ENCODE results near the gene LIPC. TPM values are rescaled to one million over a fixed set of nuclear protein-coding genes. Genes with fewer than 3 reads are reported as not detected.

Gene LIPC
- total RNA-seq, 5 donors from 2014 or later (not counting 1 experiment from before 2014, with no cell fraction given): 0.89 to 2.1 (median 1.5) TPM

DNA sequence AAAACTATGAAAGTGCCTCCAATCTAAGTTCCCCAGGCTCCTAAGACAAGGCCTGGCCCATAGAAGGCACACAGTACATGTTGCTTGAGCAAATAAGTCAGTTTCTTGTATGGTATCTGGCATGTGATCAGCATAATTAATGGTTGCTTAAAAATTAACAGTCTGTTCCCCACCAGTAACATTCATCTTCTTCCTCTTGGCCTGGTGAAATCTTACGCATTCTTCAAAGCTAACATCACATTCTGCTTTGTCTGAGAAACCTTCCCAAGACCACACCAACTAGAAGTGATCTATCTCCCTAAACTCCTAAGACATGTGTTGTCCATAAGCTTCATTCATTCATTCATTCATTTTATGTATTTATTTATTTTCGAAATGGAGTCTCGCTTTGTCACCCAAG is 48.1 kb downstream of the LIPC start:
- Mint-ChIP-seq H3K27me3 (no peaks in the 10 kb centered on the region), H3K27ac (no peak overlapping the region), H3K4me3 (no peak overlapping the region), H3K9me3 (no peaks in the 10 kb centered on the region), H3K4me1 (peaks cover 50 to 64% (median 52%) of the 10 kb centered on the region in 3 donors), H3K36me3 (no peaks in the 10 kb centered on the region)
- DNase-seq (no peak), ATAC-seq (replicated peaks in 1 of 4) (no peak)
- WGBS (ENCODE audit: insufficient coverage): 100% methylated on average over 2 of the region's 3 CpGs
- no peaks in the 10 kb centered on the region for H3K9me3 ChIP-seq
- no peak overlapping the region for H3K4me3 ChIP-seq (ENCODE audit: control insufficient read depth in 1 of 2, extremely low read depth in 1 of 2, low read length in 1 of 2)
- H3K27me3 ChIP-seq (replicated peaks in 1 of 2; ENCODE audit: control insufficient read depth in 2 of 2, extremely low read depth in 1 of 2, insufficient read depth in 2 of 2, low read length in 1 of 2): no peaks in the 10 kb centered on the region
- H3K36me3 ChIP-seq (ENCODE audit: control insufficient read depth in 2 of 2, extremely low read depth in 1 of 2, insufficient read depth in 1 of 2, low read length in 1 of 2): no peaks in the 10 kb centered on the region
- CTCF ChIA-PET: no interaction called here
- H3K4me1 ChIP-seq (ENCODE audit: control insufficient read depth in 1 of 2, extremely low read depth in 1 of 2, insufficient read depth in 2 of 2, low read length in 2 of 2): peaks cover 32 to 39% of the 10 kb centered on the region in 2 experiments
- no peak overlapping the region for H3K27ac ChIP-seq (ENCODE audit: low read length)
- POLR2A ChIA-PET: interaction anchor here in 1 of 2 donors (0.5 kb wide), 1 partner anchor 52 kb away, joined by 8 read pairs; no protein-coding TSS in a partner anchor

DNA sequence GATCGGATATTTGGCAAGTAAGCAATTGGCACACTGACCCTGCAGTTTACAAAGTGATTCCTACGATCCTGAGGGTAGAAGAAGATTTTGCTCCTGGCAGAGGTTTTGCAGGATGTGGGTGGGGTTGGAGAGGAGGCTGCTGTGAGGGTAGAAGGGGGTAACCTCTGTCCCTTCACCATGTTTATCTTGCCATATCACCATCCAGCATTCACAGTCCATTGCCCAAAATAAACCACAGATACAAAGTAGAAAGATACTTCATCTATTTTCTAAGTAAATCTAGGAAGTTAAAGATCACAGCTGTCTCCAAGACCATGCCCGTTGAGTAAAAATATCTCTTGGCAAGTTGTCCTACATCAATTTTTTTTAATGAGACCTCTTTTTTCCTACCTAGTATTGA is 51.6 kb downstream of the LIPC start:
- no peak overlapping the region for H3K27ac ChIP-seq (ENCODE audit: low read length)
- CTCF ChIA-PET: no interaction called here
- DNase-seq: no peak
- no peaks in the 10 kb centered on the region for H3K36me3 Mint-ChIP-seq
- POLR2A ChIA-PET: no interaction called here
- peak overlapping the region in 1 of 3 donors; percentile 21 for H3K4me3 Mint-ChIP-seq
- H3K27me3 Mint-ChIP-seq: no peaks in the 10 kb centered on the region
- H3K36me3 ChIP-seq (ENCODE audit: control insufficient read depth in 2 of 2, extremely low read depth in 1 of 2, insufficient read depth in 1 of 2, low read length in 1 of 2): no peaks in the 10 kb centered on the region
- H3K4me1 ChIP-seq (ENCODE audit: control insufficient read depth in 1 of 2, extremely low read depth in 1 of 2, insufficient read depth in 2 of 2, low read length in 2 of 2): peaks cover 36 to 39% of the 10 kb centered on the region in 2 experiments
- peak overlapping the region in 1 of 2 donors; percentile 41 for H3K27ac Mint-ChIP-seq
- H3K9me3 ChIP-seq: no peaks in the 10 kb centered on the region
- ATAC-seq (replicated peaks in 1 of 4): no peak
- no peaks in the 10 kb centered on the region for H3K27me3 ChIP-seq (replicated peaks in 1 of 2; ENCODE audit: control insufficient read depth in 2 of 2, extremely low read depth in 1 of 2, insufficient read depth in 2 of 2, low read length in 1 of 2)
- H3K9me3 Mint-ChIP-seq: no peaks in the 10 kb centered on the region
- WGBS (ENCODE audit: insufficient coverage): 100% methylated on average over 2 of the region's 3 CpGs
- no peak overlapping the region for H3K4me3 ChIP-seq (ENCODE audit: control insufficient read depth in 1 of 2, extremely low read depth in 1 of 2, low read length in 1 of 2)
- H3K4me1 Mint-ChIP-seq: peaks cover 41 to 54% (median 54%) of the 10 kb centered on the region in 3 donors

DNA sequence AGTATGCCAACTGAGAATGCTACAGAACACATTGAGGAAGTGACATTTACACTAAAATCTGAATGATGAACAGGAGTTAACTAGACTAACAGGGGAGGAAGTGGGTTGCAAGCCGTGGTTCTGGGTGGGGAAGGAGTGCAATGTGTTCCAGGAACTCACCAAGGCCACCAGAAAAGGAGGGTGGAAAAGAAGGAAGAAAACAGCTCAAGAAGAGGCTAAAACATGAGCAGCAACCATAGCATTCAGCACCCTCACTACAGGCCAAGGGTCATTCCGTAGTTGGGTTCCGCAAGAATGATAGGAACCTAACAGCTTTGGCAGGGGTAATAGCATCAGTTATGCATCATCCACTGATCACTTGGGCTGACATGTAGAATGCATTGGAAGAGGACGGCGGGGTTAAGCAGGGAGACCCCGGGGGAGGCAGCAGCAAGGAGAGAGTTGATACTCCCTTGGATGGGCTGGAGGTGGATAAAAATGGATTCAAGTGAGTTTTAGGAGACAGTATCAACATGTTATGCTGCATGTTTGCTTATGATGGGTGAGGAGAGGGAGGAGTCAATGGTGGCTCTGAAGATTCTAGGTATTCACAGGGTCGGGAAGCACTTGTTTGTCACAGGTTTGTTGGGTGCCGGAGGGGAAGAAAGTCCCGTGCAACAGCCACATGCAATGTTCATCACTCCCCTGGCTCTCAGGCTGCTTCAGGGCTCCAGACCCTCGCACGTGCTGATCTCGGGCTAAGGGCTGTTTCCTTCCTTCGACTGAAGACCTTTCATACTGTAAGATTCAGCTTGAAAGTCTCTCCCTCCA is 53.2 kb downstream of the LIPC start:
- Histone ChIP-seq H3K4me1 (ENCODE audit: control insufficient read depth in 1 of 2, extremely low read depth in 1 of 2, insufficient read depth in 2 of 2, low read length in 2 of 2) (peaks cover 36 to 39% of the 10 kb centered on the region in 2 experiments), H3K4me3 (ENCODE audit: control insufficient read depth in 1 of 2, extremely low read depth in 1 of 2, low read length in 1 of 2) (no peak overlapping the region), H3K36me3 (ENCODE audit: control insufficient read depth in 2 of 2, extremely low read depth in 1 of 2, insufficient read depth in 1 of 2, low read length in 1 of 2) (no peaks in the 10 kb centered on the region), H3K27me3 (replicated peaks in 1 of 2; ENCODE audit: control insufficient read depth in 2 of 2, extremely low read depth in 1 of 2, insufficient read depth in 2 of 2, low read length in 1 of 2) (no peaks in the 10 kb centered on the region), H3K9me3 (no peaks in the 10 kb centered on the region), H3K27ac (ENCODE audit: low read length) (peak overlapping the region; percentile 62)
- POLR2A ChIA-PET: no interaction called here
- DNase-seq: peak in 30 of 35 experiments; percentile 17 to 73 (median 38)
- CTCF ChIA-PET: no interaction called here
- Mint-ChIP-seq H3K4me3 (peak overlapping the region; percentile 6 to 70 (median 39)), H3K36me3 (no peaks in the 10 kb centered on the region), H3K27me3 (no peaks in the 10 kb centered on the region), H3K27ac (peak overlapping the region; percentile 73 to 88), H3K4me1 (peaks cover 41 to 54% (median 49%) of the 10 kb centered on the region in 3 donors), H3K9me3 (peaks cover 0 to 4% (median 0%) of the 10 kb centered on the region in 3 donors)
- ATAC-seq (replicated peaks in 1 of 4): peak; percentile 80 to 88 (median 86)
- WGBS (ENCODE audit: insufficient coverage): 72% methylated on average over 7 of the region's 13 CpGs

DNA sequence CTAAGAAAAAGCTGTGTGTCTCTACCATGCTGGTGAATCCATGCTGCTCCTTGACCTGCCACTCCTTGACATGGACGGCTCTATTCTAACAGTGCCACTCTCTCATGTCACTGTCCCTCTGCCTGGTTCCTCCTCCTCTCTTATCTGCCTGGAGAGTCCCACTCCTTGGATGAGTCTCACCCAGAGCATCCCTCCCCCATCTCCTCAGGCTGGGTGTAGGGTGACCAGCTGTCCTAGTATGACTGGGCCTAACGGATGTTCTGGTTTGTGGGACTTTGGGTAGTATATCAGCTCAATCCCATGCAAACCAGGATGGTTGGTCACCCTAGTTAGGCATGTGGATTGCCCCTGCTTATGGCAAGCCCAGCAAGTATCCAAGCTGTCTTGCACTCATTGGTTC is 54.3 kb downstream of the LIPC start:
- Mint-ChIP-seq H3K27me3 (no peaks in the 10 kb centered on the region), H3K4me1 (peaks cover 41 to 54% (median 49%) of the 10 kb centered on the region in 3 donors), H3K27ac (peak overlapping the region; percentile 73 to 88), H3K36me3 (no peaks in the 10 kb centered on the region), H3K9me3 (peaks cover 0 to 4% (median 0%) of the 10 kb centered on the region in 3 donors), H3K4me3 (peak overlapping the region in 1 of 3 donors; percentile 70)
- Histone ChIP-seq H3K27me3 (replicated peaks in 1 of 2; ENCODE audit: control insufficient read depth in 2 of 2, extremely low read depth in 1 of 2, insufficient read depth in 2 of 2, low read length in 1 of 2) (no peaks in the 10 kb centered on the region), H3K4me1 (ENCODE audit: control insufficient read depth in 1 of 2, extremely low read depth in 1 of 2, insufficient read depth in 2 of 2, low read length in 2 of 2) (peaks cover 36 to 39% of the 10 kb centered on the region in 2 experiments), H3K4me3 (ENCODE audit: control insufficient read depth in 1 of 2, extremely low read depth in 1 of 2, low read length in 1 of 2) (no peak overlapping the region), H3K9me3 (no peaks in the 10 kb centered on the region), H3K27ac (ENCODE audit: low read length) (peak overlapping the region; percentile 62), H3K36me3 (ENCODE audit: control insufficient read depth in 2 of 2, extremely low read depth in 1 of 2, insufficient read depth in 1 of 2, low read length in 1 of 2) (no peaks in the 10 kb centered on the region)
- 88% methylated on average over 1 of the region's 2 CpGs for WGBS (ENCODE audit: insufficient coverage)
- CTCF ChIA-PET: no interaction called here
- ATAC-seq (replicated peaks in 1 of 4): no peak
- DNase-seq: no peak
- POLR2A ChIA-PET: no interaction called here

DNA sequence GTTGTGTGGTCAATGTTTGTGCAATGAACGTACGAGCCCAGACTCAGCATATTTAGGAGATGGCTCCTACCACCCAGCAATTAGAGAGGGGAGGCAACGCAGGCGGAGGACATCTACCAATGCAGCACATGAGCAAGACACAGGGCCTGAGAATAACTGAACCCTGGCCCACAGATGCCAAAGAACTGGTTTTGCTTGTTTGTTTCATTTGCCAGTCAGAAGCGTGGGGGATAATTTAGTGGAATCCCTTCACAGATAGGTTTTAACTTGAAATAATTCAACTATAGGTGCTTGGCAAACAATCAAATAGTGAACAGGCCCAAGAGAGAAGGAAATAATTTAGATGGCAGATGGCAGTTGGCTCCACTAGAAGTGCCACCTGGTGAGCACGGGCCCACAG is 54.8 kb downstream of the LIPC start:
- Mint-ChIP-seq H3K9me3 (peaks cover 0 to 4% (median 0%) of the 10 kb centered on the region in 3 donors), H3K4me1 (peaks cover 41 to 54% (median 49%) of the 10 kb centered on the region in 3 donors), H3K4me3 (peak overlapping the region in 1 of 3 donors; percentile 70), H3K27me3 (no peaks in the 10 kb centered on the region), H3K36me3 (no peaks in the 10 kb centered on the region), H3K27ac (peak overlapping the region; percentile 73 to 88)
- 100% methylated on average over 3 of the region's 6 CpGs for WGBS (ENCODE audit: insufficient coverage)
- no peaks in the 10 kb centered on the region for H3K36me3 ChIP-seq (ENCODE audit: control insufficient read depth in 2 of 2, extremely low read depth in 1 of 2, insufficient read depth in 1 of 2, low read length in 1 of 2)
- no peak overlapping the region for H3K4me3 ChIP-seq (ENCODE audit: control insufficient read depth in 1 of 2, extremely low read depth in 1 of 2, low read length in 1 of 2)
- peaks cover 36 to 39% of the 10 kb centered on the region in 2 experiments for H3K4me1 ChIP-seq (ENCODE audit: control insufficient read depth in 1 of 2, extremely low read depth in 1 of 2, insufficient read depth in 2 of 2, low read length in 2 of 2)
- ATAC-seq (replicated peaks in 1 of 4) (no peak), DNase-seq (no peak)
- no peaks in the 10 kb centered on the region for H3K27me3 ChIP-seq (replicated peaks in 1 of 2; ENCODE audit: control insufficient read depth in 2 of 2, extremely low read depth in 1 of 2, insufficient read depth in 2 of 2, low read length in 1 of 2)
- ChIA-PET POLR2A (interaction anchor here in 1 of 2 donors (0.6 kb wide), 2 partner anchors 59 to 110 kb away, joined by 3 to 4 read pairs; no protein-coding TSS in a partner anchor), CTCF (no interaction called here)
- no peaks in the 10 kb centered on the region for H3K9me3 ChIP-seq
- H3K27ac ChIP-seq (ENCODE audit: low read length): no peak overlapping the region

DNA sequence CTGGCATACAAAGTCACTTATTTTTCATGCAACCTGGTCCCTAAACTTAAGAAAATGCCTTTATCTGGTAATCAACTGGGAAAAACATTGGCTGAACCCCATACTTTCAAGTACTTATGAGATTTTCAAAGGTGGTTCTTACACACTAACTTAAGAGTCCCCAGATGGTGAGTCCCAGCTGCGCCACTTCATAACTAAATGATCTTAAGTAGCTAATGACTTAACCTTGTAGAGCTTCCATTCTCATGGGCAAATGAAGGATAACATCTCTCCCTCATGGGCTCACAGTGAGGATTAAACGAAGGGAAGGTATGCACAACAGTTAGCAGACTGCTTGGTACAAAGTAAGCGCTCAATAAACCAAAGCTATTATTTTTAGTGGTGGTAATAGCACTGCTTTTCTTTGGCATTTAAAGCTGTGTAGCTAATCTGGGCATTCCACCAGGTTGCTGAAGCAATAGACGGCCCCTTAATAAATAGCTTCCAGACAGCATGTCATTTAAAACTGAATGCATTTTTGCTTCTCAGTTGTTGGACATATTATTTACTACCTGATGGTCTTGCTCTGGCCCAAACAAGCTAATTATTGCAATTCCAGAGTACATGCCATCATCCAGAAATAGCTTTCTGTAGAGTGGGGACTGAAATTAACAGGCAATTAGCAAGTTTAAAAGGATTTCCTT is 55.4 kb downstream of the LIPC start:
- Mint-ChIP-seq H3K9me3 (peaks cover 0 to 4% (median 0%) of the 10 kb centered on the region in 3 donors), H3K27me3 (no peaks in the 10 kb centered on the region), H3K36me3 (no peaks in the 10 kb centered on the region), H3K4me3 (no peak overlapping the region), H3K27ac (no peak overlapping the region), H3K4me1 (peaks cover 41 to 54% (median 49%) of the 10 kb centered on the region in 3 donors)
- H3K9me3 ChIP-seq: no peaks in the 10 kb centered on the region
- H3K36me3 ChIP-seq (ENCODE audit: control insufficient read depth in 2 of 2, extremely low read depth in 1 of 2, insufficient read depth in 1 of 2, low read length in 1 of 2): no peaks in the 10 kb centered on the region
- no peak overlapping the region for H3K4me3 ChIP-seq (ENCODE audit: control insufficient read depth in 1 of 2, extremely low read depth in 1 of 2, low read length in 1 of 2)
- CTCF ChIA-PET: no interaction called here
- no peak overlapping the region for H3K27ac ChIP-seq (ENCODE audit: low read length)
- DNase-seq (no peak), ATAC-seq (replicated peaks in 1 of 4) (no peak)
- WGBS (ENCODE audit: insufficient coverage): no CpG with 5 or more reads among the region's 4 CpGs
- H3K4me1 ChIP-seq (ENCODE audit: control insufficient read depth in 1 of 2, extremely low read depth in 1 of 2, insufficient read depth in 2 of 2, low read length in 2 of 2): peaks cover 36 to 39% of the 10 kb centered on the region in 2 experiments
- H3K27me3 ChIP-seq (replicated peaks in 1 of 2; ENCODE audit: control insufficient read depth in 2 of 2, extremely low read depth in 1 of 2, insufficient read depth in 2 of 2, low read length in 1 of 2): no peaks in the 10 kb centered on the region
- POLR2A ChIA-PET: interaction anchor here in 1 of 2 donors (0.6 kb wide), 3 partner anchors 60 to 185 kb away, joined by 3 to 7 read pairs (median 4); no protein-coding TSS in a partner anchor
